Lower lobe of right lung (tissue), 2 donors: ENCODE results near the gene PLXNA1. TPM values are rescaled to one million over a fixed set of nuclear protein-coding genes. Genes with fewer than 3 reads are reported as not detected.

ENCODE experiments used
- ATAC-seq, 2 donors: fragments of 200-7000 bp; cut with Tn5 transposase; one replicate each; pipeline ENCODE4 v1.9.1; 2020 to 2022; ENCODE audit warnings: mild to moderate bottlenecking in 2 of 2, moderate library complexity in 2 of 2
- DNase-seq: peaks from one replicate; pipeline ENCODE4 v3.0.0-alpha.2; 2020
- H3K27ac ChIP-seq: fragments of 200-600 bp; one replicate; pipeline ENCODE4 v1.8.0; 2022
- H3K27me3 ChIP-seq: fragments of 200-600 bp; one replicate; pipeline ENCODE4 v1.8.0; 2022; ENCODE audit warnings: low read depth
- H3K36me3 ChIP-seq: fragments of 200-600 bp; one replicate; pipeline ENCODE4 v1.8.0; 2022; ENCODE audit warnings: mild to moderate bottlenecking
- H3K4me1 ChIP-seq: fragments of 200-600 bp; one replicate; pipeline ENCODE4 v1.8.0; 2022
- H3K4me3 ChIP-seq: fragments of 200-600 bp; one replicate; pipeline ENCODE4 v1.8.0; 2022; ENCODE audit warnings: mild to moderate bottlenecking
- H3K9me3 ChIP-seq: fragments of 200-600 bp; one replicate; pipeline ENCODE4 v1.8.0; 2022
- intact Hi-C: fragments of 100-400 bp; cut with DNase I; formaldehyde crosslinking; loops from one replicate; pipeline ENCODE4 v1.11.0; 2022
- total RNA-seq: library from RNA; stranded (reverse); fragmentation: NEBNext Ultra II Directional; extraction: Animal tissue kit (Norgen Biotek cat#: 25700); gene quantifications from one replicate; pipeline ENCODE4 v1.2.1, GENCODE V29; 2021
- TF ChIP-seq, protein P1 (sequence below): fragments of 200-600 bp; IDR thresholded peaks from one replicate; pipeline ENCODE4 v1.8.0; 2022; ENCODE audit warnings: antibody characterized with exemption, mild to moderate bottlenecking
- donor health status: DM: no; HTN: yes; CAD: no; lungs with severe emphysema.

PLXNA1 gene
- total RNA-seq, 1 donor from 2014 or later, result 48.1 TPM

- Histone ChIP-seq H3K4me1 (peaks cover 5% of the 10 kb centered on the region), H3K4me3 (no peak overlapping the region), H3K27me3 (no peaks in the 10 kb centered on the region), H3K27ac (no peak overlapping the region), H3K9me3 (no peaks in the 10 kb centered on the region), H3K36me3 (peaks cover 85% of the 10 kb centered on the region)
- TF ChIP-seq, protein P1, sequence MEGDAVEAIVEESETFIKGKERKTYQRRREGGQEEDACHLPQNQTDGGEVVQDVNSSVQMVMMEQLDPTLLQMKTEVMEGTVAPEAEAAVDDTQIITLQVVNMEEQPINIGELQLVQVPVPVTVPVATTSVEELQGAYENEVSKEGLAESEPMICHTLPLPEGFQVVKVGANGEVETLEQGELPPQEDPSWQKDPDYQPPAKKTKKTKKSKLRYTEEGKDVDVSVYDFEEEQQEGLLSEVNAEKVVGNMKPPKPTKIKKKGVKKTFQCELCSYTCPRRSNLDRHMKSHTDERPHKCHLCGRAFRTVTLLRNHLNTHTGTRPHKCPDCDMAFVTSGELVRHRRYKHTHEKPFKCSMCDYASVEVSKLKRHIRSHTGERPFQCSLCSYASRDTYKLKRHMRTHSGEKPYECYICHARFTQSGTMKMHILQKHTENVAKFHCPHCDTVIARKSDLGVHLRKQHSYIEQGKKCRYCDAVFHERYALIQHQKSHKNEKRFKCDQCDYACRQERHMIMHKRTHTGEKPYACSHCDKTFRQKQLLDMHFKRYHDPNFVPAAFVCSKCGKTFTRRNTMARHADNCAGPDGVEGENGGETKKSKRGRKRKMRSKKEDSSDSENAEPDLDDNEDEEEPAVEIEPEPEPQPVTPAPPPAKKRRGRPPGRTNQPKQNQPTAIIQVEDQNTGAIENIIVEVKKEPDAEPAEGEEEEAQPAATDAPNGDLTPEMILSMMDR, result no peak
- DNase-seq, result no peak
- no peak for ATAC-seq
- intact Hi-C loops, result no loop called here
These were observed 47.8 kb downstream of the PLXNA1 start for GRCh38 chr3:127030508-127031412.

DNA sequence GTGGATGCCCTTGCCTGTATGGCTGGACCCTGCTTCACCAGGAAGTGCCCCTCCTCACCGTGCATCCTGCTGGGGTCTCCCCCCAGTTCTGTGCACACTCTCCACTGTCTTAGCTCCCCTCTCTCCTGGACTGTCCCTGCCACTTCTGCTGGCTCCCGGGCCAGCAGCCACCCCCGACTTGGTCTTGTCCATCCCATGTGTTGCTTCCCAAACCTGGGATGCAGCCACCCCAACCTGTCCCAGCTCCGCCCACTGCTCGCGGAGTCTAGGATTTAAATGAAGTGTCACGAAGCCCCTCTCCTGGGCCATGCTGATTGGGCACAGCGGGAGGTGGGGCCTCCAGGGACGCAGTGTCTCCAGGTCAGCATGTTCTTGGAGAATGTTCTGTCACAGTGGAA is 48.5 kb downstream of the PLXNA1 start:
- Histone ChIP-seq H3K9me3 (no peaks in the 10 kb centered on the region), H3K36me3 (peaks cover 79% of the 10 kb centered on the region), H3K4me3 (no peak overlapping the region), H3K27ac (no peak overlapping the region), H3K27me3 (no peaks in the 10 kb centered on the region), H3K4me1 (peaks cover 11% of the 10 kb centered on the region)
- ATAC-seq, result no peak
- intact Hi-C loops, result no loop called here
- TF ChIP-seq, protein P1, result no peak
- no peak for DNase-seq

- TF ChIP-seq, protein P1, result no peak
These were observed 48.9 kb downstream of the PLXNA1 start for GRCh38 chr3:127031845-127032244.

DNA sequence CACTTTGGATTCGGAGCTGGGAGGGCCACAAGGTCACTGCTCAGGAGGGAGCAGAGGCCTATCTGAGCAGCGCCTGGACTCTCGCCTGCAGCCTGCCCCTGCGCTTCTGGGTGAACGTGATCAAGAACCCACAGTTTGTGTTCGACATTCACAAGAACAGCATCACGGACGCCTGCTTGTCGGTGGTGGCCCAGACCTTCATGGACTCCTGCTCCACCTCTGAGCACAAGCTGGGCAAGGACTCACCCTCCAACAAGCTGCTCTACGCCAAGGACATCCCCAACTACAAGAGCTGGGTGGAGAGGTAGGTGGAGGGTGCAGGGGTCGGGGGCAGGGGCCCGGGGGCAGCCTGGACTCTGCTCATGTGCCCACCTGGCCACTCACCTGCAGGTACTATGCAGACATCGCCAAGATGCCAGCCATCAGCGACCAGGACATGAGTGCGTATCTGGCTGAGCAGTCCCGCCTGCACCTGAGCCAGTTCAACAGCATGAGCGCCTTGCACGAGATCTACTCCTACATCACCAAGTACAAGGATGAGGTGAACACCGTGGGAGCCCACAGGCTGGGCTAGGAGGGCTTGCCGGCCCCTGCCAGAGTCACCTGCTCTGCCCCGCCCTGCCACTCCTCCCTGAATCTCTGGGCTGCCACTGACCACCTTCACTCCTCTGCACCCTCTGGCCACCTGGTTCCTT is 49.5 kb downstream of the PLXNA1 start:
- no peak overlapping the region for H3K4me3 ChIP-seq
- H3K27ac ChIP-seq, result no peak overlapping the region
- no peak for ATAC-seq
- TF ChIP-seq, protein P1, result no peak
- no peaks in the 10 kb centered on the region for H3K27me3 ChIP-seq
- peaks cover 69% of the 10 kb centered on the region for H3K36me3 ChIP-seq
- H3K4me1 ChIP-seq, result peaks cover 12% of the 10 kb centered on the region
- intact Hi-C loops, result no loop called here
- no peak for DNase-seq
- H3K9me3 ChIP-seq, result no peaks in the 10 kb centered on the region

More at GRCh38 chr3:127031845-127032244, 48.9 kb downstream of the PLXNA1 start:
- Histone ChIP-seq H3K4me1 (peaks cover 12% of the 10 kb centered on the region), H3K27ac (no peak overlapping the region), H3K4me3 (no peak overlapping the region), H3K27me3 (no peaks in the 10 kb centered on the region), H3K36me3 (peaks cover 75% of the 10 kb centered on the region), H3K9me3 (no peaks in the 10 kb centered on the region)
- DNase-seq, result no peak
- intact Hi-C loops, result no loop called here
- ATAC-seq, result no peak

Other genes starting within 250 kb of the PLXNA1 start
- not detected for gene PRR23E, start 210.0 kb downstream of the PLXNA1 start, total RNA-seq